HuH-7 (cell line): ENCODE results near the gene DLGAP5.

Experiments
- DNase-seq: peaks from one replicate; pipeline ENCODE4 v3.0.0; 2011; ENCODE audit warnings: low spot score

DLGAP5 gene

GRCh38 chr14:55128386-55129085, 62.8 kb downstream of the DLGAP5 start:
- no peak for DNase-seq

DNA sequence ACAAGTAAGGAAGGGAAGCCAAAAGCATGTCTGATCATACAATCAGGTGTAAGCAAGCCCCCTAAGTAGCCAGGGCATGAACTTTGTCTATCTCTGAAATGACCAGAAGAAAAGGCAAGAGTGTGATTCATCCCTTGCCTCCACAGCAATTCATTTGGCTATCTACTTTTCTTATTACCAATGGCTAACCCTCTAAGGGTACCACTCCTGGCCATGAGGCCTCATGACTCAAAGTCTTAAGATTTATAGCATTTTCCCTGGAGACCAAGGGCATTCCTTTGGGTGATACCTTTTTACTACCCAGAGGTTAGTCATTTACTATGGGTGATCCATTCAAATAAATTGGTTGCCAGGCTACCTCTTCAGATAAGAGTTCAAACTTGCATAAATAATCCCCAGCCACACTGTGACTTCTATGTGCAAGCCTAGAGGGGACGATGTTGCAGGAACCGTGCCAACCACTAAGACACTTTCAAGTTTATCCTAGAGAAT, 63.9 kb downstream of the DLGAP5 start:
- DNase-seq: peak; percentile 62

- DNase-seq: peak; percentile 42
These were observed 64.4 kb downstream of the DLGAP5 start for GRCh38 chr14:55126932-55127459.

- no peak for DNase-seq
These were observed 65.4 kb downstream of the DLGAP5 start for GRCh38 chr14:55126034-55126433.

GRCh38 chr14:55125403-55125802, 66.0 kb downstream of the DLGAP5 start:
- no peak for DNase-seq

- DNase-seq: no peak
These were observed 66.5 kb downstream of the DLGAP5 start for GRCh38 chr14:55124774-55125386.

GRCh38 chr14:55123852-55124639, 67.3 kb downstream of the DLGAP5 start:
- no peak for DNase-seq

GRCh38 chr14:55123101-55123500, 68.3 kb downstream of the DLGAP5 start:
- DNase-seq: no peak

DNA sequence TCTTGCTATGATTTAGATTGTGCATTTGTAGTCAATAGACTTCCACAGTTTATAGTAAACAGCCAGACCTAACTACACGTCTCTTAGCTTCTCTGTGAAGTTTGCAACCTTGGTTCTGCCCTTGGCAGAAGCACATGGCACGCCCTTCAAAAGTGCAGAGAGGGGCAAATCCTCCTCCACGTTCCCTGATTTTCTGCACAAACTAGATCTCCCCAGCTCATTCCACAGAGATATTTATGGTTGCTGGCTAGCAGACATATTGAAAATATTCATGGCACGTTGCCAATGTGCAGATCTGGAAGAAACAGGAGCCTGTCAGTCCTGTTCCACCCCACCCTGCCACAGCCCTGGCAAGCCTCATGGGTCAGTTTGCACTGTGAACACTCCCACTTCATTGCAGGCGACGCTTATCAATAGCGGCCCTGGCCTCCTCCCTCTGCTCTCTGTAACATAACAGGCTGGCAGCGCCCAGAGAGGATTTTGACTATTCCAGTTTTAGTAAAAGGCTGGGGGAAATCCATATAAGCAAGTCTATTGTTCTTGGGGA, 68.9 kb downstream of the DLGAP5 start:
- peak; percentile 54 for DNase-seq

GRCh38 chr14:55121628-55122439, 69.6 kb downstream of the DLGAP5 start:
- DNase-seq: peak; percentile 72

GRCh38 chr14:55120571-55121495, 70.6 kb downstream of the DLGAP5 start:
- DNase-seq: no peak

DNA sequence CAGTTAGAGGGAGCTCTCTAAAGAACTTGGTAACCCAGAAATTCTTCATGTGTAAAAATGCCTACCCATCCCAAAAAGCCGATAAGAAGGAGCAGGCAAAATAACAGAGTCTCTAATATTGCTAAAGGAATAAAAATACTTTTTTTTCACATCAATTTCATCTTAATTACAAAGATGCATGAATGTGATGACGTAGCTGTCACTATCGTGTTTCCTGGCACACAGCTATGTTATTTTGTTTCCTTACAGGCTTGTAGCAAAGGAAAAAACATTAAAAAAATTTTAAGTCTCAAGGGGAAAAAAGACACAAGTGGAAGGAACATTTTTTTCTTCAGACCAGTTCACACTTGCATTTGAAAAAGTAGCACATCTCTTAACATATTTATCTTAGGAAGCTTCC, 72.6 kb downstream of the DLGAP5 start:
- DNase-seq: no peak

DNA sequence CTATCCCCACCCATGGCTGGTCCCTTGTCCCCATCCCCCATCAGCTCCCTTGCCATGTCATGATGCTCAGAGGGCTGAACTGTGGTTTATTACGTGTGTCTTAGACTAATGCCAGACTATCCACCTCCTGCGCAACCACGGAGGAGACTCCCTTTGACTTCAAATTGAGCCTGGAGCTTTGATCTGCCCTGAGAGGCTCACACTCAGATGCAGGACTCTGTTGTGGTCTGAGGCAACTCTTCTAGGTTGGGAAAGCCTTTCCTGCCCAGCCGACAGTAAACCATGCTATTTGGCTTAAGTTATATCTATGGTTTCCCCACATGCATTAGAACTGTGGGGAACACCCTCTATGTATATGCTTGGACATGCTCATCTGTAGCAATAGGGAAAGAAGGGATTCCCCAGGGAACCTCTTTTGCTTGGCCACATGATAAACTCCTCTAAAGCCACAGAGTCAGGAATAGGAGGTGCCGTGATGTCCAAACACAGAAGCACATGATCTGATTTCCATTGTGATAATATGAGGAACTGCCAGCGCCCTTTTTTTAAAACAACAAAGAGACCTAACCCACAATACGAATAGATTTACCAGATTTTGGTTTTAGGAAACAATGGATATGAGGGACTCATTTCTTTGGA, 73.5 kb downstream of the DLGAP5 start:
- no peak for DNase-seq

DNA sequence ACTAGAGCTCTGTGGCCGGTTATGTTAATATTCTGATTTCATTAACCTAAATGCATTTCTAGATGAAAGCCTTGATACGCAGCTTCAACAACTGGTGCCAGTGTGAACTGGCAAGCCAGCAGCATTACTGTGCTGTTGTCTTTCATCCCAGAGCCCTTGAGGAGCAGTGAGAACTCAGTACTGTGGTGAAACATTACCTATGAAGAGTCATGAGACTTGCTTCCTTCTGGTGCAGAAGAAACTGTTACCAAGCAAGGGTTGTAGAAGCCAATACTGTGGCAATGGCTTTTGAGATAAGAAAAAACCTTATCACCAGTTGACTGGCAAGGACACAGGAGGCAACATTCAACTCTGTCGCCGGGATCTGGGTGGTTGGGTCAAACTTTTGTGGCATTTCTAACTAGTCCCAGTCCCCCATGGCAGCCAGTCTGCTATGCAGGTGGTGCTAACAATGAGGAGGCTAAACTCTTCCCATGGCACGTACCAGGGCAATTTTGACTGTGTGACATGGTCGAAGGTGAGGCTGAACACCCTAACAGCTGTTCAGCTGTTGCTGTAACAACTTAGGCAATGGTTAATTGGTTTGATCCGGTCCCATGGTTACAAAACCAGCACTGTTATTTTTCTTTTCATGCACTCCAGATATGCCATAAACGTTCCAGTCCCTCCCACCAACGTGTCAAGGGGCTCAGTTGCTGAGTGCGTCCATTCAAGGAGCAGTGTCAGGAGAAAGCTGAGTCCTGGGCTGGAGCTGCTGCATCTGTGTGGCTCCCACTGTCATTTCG, 74.9 kb downstream of the DLGAP5 start:
- DNase-seq: peak; percentile 39

- no peak for DNase-seq
These were observed 75.5 kb downstream of the DLGAP5 start for GRCh38 chr14:55115861-55116245.

DNA sequence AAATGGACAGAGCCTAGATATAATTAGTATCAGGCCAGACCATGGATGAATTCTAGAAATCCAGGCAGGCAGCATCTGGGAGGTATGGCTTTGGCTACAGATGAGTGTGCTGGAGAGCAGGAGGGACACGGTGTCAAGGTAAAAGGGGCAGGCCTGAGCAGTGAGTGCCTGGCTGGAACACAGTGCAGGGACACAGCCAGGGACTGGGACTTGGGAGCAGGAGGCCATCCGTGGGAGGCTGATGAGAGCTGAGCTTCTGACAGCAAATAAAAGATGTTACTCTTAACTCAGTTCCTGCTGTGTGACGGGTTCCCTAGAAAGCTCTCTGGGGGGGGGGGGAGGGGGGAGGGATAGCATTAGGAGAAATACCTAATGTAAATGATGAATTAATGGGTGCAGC, 75.9 kb downstream of the DLGAP5 start:
- DNase-seq: no peak

DNA sequence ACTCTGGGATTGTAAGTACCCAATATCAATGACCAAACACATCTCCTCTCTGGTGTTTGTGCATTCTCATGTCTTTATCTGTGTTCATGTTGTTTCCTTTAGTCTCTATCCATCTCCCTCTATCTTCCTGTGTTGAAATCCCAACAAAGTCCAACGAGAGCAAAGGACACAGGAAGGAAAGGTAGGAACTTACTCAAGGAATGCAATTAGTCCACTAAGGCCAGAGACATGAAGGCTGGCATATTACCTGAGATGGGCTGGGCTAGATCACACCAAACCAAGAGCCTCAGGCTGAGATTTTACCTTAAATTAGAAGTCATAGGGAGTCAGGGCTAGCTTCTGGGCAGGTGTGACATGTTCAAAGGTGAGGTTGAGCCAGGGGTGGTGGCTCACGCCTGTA, 76.7 kb downstream of the DLGAP5 start:
- DNase-seq: no peak

GRCh38 chr14:55111122-55111708, 80.2 kb downstream of the DLGAP5 start:
- no peak for DNase-seq

DNA sequence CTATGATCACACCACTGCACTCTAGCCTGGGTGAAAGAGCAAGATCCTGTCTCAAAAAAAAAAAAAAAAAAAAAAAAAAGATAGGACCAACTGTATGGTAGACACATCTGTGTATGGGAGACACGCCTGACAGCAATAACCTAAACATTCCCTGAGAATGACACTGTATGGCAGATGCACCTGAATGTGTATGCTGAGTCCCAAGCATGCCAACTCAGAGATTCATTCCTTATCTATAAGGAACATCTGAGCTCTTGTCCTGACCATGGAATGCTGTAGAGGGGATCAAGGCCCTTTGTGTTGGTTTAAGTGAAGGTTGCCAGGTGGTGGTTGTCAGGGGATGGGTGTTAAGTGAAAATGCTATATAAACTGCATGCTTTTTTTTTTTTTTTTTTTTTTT, 81.5 kb downstream of the DLGAP5 start:
- no peak for DNase-seq
